Stimulated activated CD4-positive, alpha-beta T cell treated with anti-CD3 and anti-CD28 coated beads, Interleukin-15, amount 100 ng/mL, for 24 hours (primary cell): ENCODE data around the gene CD3E.

Experiments
- DNase-seq: peaks from one replicate; pipeline ENCODE4 v3.0.0-alpha.2; 2020

The CD3E gene

GRCh38 chr11:118291477-118292135, 12.9 kb upstream of the CD3E start:
- no peak for DNase-seq

- DNase-seq, result no peak
These were observed 10.5 kb upstream of the CD3E start for GRCh38 chr11:118294053-118294452.

GRCh38 chr11:118295199-118295598, 9.3 kb upstream of the CD3E start:
- DNase-seq, result no peak

- peak; percentile 53 for DNase-seq
These were observed 8.6 kb upstream of the CD3E start for GRCh38 chr11:118295815-118296454.

- no peak for DNase-seq
These were observed 2.8 kb upstream of the CD3E start for GRCh38 chr11:118301600-118302195.

- DNase-seq, result no peak
These were observed 333 bp upstream of the CD3E start for GRCh38 chr11:118304227-118304567.

- DNase-seq, result peak; percentile 49
These were observed 1.2 kb downstream of the CD3E start for GRCh38 chr11:118305726-118306125.

GRCh38 chr11:118306556-118306955, 2.0 kb downstream of the CD3E start:
- peak; percentile 75 for DNase-seq

GRCh38 chr11:118308995-118309528, 4.5 kb downstream of the CD3E start:
- DNase-seq, result peak; percentile 22

GRCh38 chr11:118310271-118310670, 5.7 kb downstream of the CD3E start:
- DNase-seq, result no peak

- DNase-seq, result no peak
These were observed 6.4 kb downstream of the CD3E start for GRCh38 chr11:118310781-118311485.

GRCh38 chr11:118311518-118311917, 7.0 kb downstream of the CD3E start:
- DNase-seq, result no peak

GRCh38 chr11:118312328-118312727, 7.8 kb downstream of the CD3E start:
- DNase-seq, result no peak

- DNase-seq, result no peak
These were observed 8.7 kb downstream of the CD3E start for GRCh38 chr11:118313242-118313641.

- no peak for DNase-seq
These were observed 10.5 kb downstream of the CD3E start for GRCh38 chr11:118314988-118315411.

GRCh38 chr11:118318124-118318523, 13.6 kb downstream of the CD3E start:
- DNase-seq, result no peak

GRCh38 chr11:118318581-118319336, 14.2 kb downstream of the CD3E start:
- no peak for DNase-seq

- no peak for DNase-seq
These were observed 14.8 kb downstream of the CD3E start for GRCh38 chr11:118319337-118319707.

- DNase-seq, result no peak
These were observed 16.0 kb downstream of the CD3E start for GRCh38 chr11:118320515-118320914.

- no peak for DNase-seq
These were observed 17.0 kb downstream of the CD3E start for GRCh38 chr11:118321386-118322082.

- no peak for DNase-seq
These were observed 18.2 kb downstream of the CD3E start for GRCh38 chr11:118322721-118323120.

GRCh38 chr11:118325283-118325682, 20.8 kb downstream of the CD3E start:
- DNase-seq, result no peak
